ENCODE measurements around the gene SH2D6. TPM values are rescaled to one million over a fixed set of nuclear protein-coding genes. Genes with fewer than 3 reads are reported as not detected.
A peak's percentile ranks its signal among the peaks of the same experiment; 100 is the strongest.
"Not testable (repeated sequence)": the region's sequence is repeated elsewhere in the genome, so short reads cannot be mapped to it uniquely, and the experiment has no call there.

The SH2D6 gene
- polyA plus RNA-seq (ENCODE audit: insufficient read length in 4 of 4) = under 1 TPM; 0.24 to 0.62 (median 0.56) TPM

DNA sequence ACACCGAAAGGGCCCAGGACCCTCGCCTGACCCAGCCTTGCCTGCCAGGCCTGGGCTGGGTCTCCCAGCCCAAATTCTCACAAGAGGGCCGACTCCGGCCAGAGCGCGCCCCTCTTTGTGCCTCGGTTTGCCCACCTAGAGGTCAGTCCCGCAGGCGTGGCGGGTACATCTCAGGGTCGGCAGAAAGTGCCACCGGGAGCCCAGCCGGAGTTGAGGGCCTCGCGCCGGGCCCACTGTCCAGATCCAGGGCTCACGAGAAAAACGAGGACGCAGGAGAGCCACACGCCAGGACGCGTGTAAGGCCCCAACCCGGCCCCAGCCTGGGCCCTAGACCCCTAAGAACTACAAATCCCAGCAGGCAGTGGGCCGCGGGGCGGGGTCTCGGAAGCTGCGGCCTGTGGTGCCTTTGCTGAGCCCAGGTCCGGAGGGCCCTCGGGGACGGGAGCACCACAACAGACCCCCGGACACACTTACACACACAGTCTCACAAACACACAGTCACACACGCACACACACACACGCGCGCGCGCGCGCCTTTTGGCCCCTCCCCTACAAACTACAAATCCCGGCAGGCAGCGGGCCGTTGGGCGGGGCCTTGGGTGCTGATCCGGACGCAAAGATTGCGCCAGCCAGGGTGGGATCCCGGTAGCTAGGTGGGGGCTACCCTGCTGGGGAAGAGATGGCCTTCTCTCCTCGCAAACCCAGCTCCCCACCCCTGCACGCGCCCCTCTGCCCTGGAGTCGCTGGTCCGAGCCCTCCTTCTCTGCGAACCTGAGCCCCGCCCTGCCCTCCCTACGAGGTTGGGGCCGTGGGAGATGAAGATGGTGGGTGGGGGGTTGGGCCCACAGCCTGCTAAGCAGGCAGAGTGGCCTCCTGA lies at the start of gene SH2D6:
SH2D6 (plus strand) TSS at position 583 of the 877 bp plus-strand sequence. CDS start 10,752 bp downstream, outside the sequence.
- peak in 1 of 4 donors; percentile 85 for DNase-seq (ENCODE audit: low read depth in 4 of 4, low spot score in 3 of 4)

DNA sequence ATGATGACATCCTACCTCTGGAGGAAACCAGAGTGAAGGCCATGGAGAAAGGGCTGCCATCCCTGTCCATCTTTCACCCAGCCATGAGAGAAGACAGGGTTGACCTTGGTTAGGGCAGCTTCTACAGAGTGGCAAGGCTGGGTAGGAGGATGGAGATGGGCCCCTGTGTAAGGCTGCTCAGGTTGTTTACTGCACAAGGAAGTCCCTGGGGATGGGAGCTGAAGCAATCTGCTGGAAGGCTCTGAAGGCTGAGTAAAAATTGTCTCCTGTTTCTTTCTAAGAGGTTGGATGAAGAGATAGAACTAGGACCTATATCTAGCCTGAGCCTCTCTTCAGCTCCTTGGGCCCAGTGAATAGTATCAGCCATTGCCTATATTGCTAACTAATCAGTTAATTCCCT lies 49.6 kb upstream of the SH2D6 start:
- no peak for DNase-seq (ENCODE audit: low read depth in 4 of 4, low spot score in 3 of 4)

DNA sequence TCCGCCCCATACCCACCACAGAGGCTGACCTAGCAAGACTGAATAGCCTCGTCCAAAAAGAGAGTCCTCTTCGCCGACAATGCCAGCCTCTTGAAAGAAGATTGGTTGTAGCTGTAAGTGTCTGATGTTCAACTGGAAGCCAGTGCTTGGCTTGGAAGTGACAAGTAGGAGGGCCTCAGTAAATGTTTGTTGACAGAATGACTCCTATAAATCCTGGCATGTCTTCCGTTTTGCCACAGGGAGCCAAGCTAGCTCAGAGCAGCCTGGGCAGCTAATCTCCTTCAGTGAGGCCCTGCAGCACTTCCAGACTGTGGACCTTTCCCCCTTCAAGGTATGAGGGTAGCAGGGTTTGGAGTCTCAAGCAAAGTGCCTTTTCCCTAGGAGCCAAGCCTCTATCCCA lies 49.0 kb upstream of the SH2D6 start:
- DNase-seq (ENCODE audit: low read depth in 4 of 4, low spot score in 3 of 4) = no peak

DNA sequence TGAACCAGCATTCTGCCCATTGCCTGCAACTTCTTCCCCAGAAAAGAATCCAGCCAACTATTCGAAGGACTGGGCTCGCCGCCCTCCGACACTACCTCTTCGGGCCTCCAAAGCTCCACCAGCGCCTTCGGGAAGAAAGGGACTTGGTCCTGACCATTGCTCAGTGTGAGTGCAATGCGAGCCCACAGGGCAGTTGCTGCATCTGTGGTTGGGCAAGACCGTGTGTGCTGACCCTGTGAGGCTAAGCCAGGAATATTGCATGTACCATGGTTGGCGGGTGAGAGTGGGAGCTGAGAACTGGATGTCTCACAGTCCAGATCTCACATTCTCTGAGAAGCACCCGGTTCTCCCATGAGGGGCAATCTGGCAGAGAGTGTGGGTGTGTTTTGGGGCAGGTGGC lies 47.5 kb upstream of the SH2D6 start:
- DNase-seq (ENCODE audit: low read depth in 4 of 4, low spot score in 3 of 4) = no peak

DNA sequence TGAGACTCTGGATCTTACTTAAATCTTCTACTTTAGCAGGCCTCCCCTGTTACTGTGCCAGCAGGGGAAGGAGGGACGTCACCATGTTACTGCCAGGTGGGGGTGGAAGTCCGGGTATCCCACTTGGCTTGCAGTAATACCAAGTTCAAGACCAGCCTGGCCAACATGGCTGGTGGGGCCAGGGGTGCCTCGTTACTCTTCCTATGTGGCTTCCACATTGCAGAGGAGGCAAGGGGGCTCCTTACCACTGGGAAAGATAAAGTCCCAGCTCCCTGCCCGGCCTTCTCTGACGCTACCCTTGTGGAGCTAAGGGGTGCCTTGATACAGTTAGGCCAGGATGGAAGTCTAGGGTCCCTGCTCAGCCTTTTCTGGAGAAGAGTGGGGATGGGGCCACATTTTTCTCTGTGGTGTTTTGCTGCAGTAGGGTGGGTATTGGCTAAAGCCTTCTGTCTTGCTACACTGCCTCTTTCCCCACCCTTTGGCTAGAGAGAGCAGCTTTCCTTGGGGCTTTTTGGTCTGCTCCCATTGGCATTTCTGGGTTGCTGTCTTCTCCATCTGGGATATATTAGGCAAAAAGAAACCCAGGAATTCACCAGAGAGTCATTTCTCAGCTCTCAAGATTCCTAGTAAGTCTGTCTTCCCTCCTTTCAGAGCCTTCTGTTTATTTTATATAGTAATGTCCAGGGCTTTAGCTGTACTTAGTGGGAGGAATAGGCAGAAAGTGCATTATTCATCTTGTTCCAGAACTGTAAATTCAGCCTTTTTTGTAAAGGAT lies 42.0 kb upstream of the SH2D6 start:
- DNase-seq (ENCODE audit: low read depth in 4 of 4, low spot score in 3 of 4) = no peak

DNA sequence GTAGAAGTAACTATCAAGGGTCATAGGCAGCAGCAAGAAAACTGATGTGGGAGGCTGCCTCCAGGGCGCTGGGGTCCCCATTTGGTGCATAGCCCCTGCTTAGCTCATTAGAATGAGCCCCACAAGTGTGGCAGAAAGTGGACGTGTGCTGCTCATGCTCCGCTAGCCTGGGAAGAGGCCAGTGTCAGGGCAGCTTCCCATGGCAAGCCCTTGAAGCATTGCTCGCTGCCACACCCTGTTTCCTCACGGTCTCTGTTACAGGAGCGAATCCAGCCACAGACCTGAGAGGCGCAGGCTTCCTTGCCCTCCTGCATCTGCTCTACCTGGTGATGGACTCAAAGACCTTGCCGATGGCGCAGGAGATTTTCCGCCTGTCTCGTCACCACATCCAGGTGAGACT lies 41.4 kb upstream of the SH2D6 start:
- no peak for DNase-seq (ENCODE audit: low read depth in 4 of 4, low spot score in 3 of 4)

DNA sequence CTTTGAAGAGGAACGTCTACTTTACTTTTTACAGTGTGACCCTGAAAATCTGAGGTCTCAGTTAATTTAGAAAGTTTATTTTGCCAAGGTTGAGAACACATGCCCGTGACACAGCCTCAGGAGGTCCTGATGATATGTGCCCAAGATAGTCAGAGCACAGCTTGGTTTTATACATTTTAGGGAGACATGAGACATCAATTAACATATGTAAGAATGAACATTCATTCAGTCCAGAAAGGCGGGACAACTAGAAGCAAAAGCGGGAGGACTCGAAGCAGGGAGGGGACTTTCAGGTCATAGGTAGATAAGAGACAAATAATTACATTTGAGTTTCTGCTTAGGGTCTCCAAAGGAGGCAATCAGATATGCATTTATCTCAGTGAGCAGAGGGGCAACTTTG lies 40.3 kb upstream of the SH2D6 start:
- DNase-seq (ENCODE audit: low read depth in 4 of 4, low spot score in 3 of 4) = no peak

DNA sequence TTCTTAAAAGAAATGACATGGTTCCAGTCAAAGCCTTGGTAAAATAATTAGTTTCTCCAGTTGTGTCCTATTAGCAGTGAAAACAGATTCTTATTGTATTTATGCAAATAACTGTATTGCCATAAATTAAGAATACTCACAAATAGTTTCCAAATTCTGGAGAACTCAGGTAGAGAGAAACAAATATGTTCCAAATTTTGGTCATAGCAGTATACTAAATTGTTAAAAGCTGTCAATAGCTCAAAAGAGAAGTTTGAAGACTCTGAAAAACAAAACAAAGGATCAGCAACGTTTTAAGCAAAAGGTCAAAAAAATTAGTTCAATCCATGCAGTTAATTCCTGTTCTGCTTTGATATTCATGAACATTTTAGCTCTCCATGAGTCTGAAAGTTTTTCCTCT lies 38.5 kb upstream of the SH2D6 start:
- DNase-seq (ENCODE audit: low read depth in 4 of 4, low spot score in 3 of 4) = no peak

DNA sequence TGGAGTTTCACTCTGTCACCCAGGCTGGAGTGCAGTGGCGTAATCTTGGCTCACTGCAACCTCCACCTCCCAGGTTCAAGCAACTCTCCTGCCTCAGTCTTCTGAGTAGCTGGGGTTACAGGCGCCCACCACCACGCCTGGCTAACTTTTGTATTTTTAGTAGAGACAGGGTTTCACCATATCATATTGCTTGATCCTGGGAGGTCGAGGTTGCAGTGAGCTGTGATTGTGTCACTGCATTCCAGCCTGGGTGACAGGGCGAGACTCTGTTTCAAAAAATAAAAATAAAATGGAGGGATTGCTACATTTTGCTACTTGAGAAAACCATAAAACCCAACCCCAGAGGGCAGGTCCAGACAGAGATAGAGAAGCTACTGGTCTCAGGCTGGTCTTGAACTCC lies 35.4 kb upstream of the SH2D6 start:
- not testable (repeated sequence) for DNase-seq (ENCODE audit: low read depth in 4 of 4, low spot score in 3 of 4)

DNA sequence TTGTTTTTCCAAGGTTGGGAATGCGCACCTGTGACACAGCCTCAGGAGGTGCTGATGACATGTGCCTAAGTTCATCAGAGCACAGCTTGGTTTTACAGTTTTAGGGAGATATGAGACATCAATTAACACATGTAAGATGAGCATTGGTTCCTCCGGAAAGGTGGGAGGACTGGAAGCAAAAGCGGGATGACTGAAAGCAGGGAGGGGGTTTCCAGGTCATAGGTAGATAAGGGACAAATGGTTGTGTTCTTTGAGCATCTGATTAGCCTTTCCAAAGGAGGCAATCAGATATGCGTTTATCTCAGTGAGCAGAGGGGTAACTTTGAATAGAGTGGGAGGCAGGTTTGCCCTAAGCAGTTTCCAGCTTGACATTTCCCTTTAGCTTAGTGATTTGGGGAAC lies 34.7 kb upstream of the SH2D6 start:
- DNase-seq (ENCODE audit: low read depth in 4 of 4, low spot score in 3 of 4) = no peak

DNA sequence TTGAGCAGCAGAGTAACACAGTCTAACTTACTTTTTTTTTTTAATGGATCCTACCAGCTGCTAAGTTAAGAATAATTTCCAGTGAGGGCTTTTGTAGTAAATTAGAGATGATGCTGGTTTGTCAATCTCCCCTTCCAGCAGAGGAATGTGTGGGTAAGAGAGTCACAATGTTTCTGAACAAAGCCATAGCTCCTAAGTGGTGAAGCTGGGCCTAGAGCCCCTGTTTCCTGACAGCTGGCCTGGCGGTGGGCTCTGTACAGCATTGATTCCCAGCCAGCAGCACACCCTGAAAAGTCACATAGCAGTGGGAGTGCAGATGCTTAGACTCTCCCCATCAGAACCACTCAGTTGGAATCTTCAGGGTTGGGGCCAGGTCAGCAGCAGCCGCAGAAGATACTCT lies 32.8 kb upstream of the SH2D6 start:
- no peak for DNase-seq (ENCODE audit: low read depth in 4 of 4, low spot score in 3 of 4)

DNA sequence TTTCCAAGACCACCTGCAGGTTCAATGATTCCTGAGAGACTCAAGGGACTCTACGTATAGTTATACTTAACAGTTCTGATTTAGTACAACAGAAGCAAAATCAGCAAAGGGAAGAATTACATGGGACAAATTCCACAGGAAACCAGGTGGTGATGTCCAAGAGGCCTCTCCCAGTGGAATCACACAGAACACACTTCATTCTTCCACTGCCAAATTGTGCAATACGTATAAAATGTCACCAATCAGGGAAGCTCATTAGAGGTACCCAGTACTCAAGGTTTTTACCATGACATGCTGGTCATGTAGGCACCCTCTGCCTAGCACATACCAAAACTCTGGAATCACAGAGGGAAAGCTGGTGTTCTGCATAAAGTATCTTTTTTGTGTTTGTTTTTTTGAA lies 30.8 kb upstream of the SH2D6 start:
- DNase-seq (ENCODE audit: low read depth in 4 of 4, low spot score in 3 of 4) = no peak

DNA sequence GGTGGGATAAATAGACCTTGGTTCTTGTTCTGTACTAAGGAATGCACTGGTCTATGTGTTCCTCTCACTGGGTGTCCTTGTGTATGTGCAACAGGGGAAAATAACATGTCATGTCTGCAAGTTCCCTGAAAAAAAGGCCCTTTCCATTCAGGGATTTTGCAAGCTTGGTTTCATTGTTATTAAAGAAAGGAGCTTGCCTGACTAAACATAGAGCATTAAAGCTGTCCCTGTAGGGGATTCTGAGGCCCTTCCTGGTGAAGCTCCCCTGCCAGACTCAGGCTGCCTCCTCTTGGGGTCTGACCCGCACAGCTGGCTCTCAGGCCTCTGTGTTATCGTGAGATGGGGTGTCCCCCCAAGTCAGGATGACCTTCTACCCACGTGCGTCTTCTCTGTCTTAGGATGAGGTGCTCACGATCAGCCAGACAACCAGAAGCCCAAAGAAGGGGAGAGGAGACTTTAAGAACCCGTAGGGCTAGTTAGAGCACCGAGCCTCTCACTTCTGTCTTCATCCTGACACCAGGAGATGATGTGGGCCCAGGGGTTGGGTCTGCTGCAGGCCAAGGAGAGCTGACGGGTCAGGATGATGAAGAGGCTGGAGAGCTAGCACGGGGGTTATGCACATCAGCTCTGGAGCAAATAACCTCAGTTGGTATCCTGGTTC lies 29.5 kb upstream of the SH2D6 start:
- DNase-seq (ENCODE audit: low read depth in 4 of 4, low spot score in 3 of 4) = no peak

DNA sequence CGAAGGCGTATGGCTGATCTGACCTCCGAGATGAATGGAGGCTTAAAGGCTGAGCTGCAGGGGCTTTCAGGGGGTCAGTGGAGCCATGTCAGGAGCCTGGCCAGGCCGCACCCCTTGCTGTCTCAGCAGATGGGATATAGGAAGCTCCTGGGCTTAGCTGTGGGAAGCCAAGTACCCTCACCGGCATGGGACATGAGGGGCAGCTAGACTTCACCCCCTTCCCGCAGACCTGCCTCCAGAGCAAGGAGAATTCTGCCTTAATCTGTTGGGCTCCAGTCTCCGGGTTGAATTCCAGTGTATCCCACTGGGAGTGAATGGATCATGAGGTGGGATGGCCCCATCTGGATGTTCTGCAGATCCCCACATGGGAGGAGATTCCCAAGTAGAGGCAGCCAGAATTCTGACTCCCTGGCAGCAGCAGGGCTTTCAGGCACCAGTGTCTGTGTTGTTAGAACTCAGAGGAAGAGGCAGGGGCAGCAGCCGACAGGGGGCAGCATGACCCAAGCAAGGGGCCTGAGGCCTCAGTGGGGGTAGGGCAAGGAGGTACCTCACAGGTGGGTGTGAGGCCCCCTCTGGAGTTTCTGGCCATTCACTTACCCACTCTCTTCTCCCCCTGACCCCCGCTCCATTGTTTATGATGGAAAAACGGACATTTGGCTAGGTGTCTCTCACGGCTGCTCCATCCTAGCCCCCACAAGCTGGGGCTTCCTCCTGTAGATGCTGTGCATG lies 27.4 kb upstream of the SH2D6 start:
- no peak for DNase-seq (ENCODE audit: low read depth in 4 of 4, low spot score in 3 of 4)

DNA sequence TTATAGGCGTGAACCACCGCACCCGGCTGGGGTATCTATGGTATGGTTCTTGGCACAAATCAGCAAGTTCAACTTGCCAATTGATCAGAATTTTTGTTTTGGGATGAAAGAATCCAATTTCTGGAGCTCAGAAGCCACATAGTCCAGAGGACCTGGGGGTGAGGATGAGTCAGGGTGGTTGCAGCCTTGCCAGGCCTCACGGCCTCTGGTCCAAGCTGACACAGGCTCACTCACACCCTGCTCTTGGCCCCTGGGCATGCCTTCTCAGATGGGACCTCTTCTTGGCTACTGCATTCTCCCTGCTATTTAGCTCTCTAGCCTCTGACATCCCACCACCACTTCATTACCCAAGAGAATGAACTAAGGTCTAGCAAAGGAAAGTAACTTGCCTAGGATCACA lies 24.7 kb upstream of the SH2D6 start:
- no peak for DNase-seq (ENCODE audit: low read depth in 4 of 4, low spot score in 3 of 4)

DNA sequence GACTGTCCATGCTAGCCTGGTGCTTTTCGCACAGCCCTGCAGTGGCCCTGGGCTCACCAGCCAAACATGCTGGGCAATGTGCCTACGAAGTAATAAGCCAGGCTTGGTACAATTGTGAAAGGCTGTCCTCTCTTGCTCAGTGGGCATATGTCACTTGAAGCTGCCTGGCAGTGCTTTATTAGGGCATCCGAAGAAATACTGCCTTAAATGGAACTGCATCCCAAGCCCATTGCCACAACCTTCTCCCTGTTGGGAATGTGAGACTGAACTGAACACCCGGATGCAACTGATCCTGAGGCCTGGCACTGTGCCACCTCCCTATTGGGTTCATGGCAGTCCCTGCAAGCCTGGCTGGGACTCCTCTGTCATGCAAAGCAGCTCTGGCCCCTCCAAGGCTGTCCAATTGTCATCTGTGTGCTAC lies 24.2 kb upstream of the SH2D6 start:
- no peak for DNase-seq (ENCODE audit: low read depth in 4 of 4, low spot score in 3 of 4)

DNA sequence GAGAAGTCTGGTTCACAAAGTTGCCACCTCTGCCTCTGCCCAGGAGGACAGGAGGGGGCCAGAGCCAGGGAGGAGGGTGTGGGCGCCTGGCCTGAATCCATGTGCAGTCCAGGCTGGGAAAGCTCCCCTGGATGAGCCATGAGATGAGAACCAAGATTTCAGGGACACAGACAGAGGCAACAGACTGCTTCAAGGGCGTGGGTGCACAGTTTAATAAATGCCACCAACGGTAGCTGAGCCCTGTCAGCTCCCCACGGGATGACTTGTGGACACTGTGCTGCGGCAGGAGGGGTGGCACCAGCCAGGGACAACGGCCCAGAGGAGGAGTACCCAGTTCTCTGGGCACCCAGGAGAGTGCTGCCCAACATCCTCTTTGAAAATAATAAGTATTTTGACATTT lies 23.5 kb upstream of the SH2D6 start:
- no peak for DNase-seq (ENCODE audit: low read depth in 4 of 4, low spot score in 3 of 4)

DNA sequence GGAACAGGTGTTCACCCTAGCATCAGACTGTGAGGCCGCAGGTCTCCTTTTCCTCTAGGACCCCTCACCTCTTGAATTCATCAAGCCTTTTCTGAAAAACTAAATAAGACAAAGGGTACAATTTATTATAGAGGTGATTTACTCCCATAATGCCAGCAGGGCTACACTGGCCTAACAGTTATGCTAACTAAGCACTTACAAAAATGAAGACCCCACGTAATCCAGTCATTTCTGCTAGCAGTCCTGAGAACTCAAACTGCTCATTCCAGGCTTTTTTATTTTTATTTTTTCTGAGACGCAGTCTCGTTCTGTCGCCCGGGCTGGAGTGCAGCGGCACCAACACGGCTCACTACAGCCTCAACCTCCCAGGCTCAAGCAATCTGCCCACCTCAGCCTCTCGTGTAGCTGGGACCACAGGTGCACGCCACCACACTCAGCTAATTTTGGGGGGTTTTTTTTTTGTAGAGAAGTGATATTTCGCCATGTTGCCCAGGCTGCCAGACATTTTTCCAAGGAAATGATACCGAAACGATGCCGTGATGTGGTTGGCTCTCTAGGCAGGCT lies 22.5 kb upstream of the SH2D6 start:
- no peak for DNase-seq (ENCODE audit: low read depth in 4 of 4, low spot score in 3 of 4)

DNA sequence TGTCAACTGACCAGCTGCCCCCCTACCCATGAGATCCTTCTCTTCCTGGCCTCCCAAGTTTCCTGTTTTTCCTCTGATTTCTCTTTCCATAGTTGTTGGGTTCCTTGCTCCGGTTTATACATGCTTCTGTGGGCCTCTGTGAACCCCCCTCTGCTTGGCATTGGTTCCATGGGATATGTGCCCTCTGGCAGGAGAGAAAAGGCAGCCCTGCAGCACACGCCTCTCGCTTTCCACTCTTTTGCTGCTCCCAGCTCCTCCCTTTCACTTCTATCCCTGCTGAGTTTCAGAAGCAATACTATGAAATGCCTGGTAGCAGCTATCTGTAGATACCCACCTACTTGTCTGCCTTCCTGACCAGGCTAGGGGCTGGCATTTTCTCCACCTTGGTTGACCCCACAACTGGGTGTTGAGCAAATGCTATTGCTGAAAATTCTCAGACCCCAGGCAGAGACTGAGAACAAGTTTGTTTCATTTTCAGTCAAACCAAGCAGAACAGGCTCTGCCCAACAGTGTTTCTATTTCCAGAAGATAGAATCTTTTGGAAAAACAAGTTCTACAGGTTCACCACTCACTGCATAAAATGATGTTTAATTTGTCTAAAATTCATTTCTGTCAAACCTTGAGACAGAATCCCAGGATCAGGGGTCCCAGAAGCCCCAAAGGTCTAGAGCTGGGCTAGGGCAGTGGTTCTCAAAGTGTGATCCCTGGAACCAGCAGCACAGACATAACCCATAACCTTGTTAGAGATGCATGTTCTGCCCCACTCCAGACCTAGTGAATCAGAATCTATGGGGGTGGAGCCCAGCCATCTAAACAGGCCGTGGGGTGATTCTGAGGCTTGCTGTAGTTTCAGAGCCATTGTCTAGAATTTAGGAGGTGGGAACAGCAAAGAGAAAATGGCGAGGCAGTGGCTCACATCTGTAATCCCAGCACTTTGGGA lies 21.7 kb upstream of the SH2D6 start:
- no peak for DNase-seq (ENCODE audit: low read depth in 4 of 4, low spot score in 3 of 4)
